ENCODE measurements around the gene KLHDC8A.

The KLHDC8A gene

DNA sequence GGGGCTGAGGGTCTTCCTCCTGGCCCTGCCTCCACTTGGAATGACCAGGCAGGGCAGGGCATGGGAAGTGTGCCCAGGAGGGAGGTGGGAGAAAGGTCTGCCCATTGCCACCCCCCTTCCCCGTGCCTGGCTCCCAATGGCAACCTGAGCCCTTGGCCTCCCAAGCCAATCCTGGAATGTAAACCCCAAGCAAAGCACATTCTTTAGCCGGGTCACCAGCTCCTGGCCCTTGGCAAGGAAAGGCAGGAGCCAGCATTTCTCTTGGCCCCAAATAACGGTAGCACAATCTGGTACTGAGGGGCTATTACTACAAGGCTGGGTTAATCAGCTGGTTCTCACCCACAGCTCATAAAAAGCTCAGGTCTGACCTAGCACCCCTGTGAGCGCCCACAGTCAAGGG, 28.2 kb downstream of the KLHDC8A start:
- H3K9me3 Mint-ChIP-seq: no peaks in the 10 kb centered on the region
- CTCF ChIA-PET: interaction anchor here (5.9 to 29.1 kb wide), 2 partner anchors 8 to 51 kb away, joined by 40 to 1108 read pairs; no protein-coding TSS in a partner anchor
- no peak overlapping the region for H3K4me3 Mint-ChIP-seq
- peaks cover 89% of the 10 kb centered on the region for H3K27me3 Mint-ChIP-seq
- peaks cover 18% of the 10 kb centered on the region for H3K4me1 Mint-ChIP-seq
- DNase-seq: no peak
- H3K27ac Mint-ChIP-seq: no peak overlapping the region
- no peaks in the 10 kb centered on the region for H3K36me3 Mint-ChIP-seq

DNA sequence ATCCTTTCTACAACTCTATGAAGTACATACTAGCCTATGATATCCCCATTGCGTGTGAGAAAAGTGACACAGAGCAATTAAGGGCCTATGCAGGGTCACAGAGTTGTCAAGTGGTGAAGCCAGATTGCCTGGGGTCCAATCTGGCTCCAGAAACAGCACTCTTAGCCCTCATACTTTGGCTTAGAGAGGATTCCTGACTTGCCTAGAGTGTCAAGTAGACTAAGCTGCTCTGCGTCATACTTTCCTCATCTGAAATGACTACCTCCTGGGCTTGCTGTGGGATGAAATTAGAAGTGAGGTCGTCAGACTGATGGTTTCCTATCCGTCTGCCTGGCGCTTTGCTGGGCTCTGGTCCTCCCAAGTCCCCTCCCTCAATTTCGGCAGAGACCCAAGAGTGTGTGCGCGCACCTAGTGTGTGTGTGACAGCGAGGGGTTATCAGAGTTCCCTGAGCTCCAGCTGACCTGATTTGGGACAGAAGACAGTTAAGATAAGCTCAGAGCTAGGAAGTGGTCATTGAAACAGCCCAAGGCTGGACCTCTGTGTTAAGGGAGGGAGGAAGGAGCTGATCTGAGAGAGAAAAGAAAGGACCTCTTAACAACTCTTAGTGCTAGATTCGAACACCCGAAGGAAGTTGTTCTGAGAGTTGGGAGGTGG, 29.8 kb downstream of the KLHDC8A start:
- Mint-ChIP-seq H3K27me3 (peaks cover 76% of the 10 kb centered on the region), H3K4me3 (no peak overlapping the region), H3K36me3 (no peaks in the 10 kb centered on the region), H3K27ac (no peak overlapping the region), H3K9me3 (no peaks in the 10 kb centered on the region), H3K4me1 (peaks cover 23% of the 10 kb centered on the region)
- CTCF ChIA-PET: interaction anchor here (0.7 to 29.1 kb wide), 6 partner anchors 9 to 158 kb away, joined by 3 to 1108 read pairs (median 18); no protein-coding TSS in a partner anchor
- DNase-seq: no peak

DNA sequence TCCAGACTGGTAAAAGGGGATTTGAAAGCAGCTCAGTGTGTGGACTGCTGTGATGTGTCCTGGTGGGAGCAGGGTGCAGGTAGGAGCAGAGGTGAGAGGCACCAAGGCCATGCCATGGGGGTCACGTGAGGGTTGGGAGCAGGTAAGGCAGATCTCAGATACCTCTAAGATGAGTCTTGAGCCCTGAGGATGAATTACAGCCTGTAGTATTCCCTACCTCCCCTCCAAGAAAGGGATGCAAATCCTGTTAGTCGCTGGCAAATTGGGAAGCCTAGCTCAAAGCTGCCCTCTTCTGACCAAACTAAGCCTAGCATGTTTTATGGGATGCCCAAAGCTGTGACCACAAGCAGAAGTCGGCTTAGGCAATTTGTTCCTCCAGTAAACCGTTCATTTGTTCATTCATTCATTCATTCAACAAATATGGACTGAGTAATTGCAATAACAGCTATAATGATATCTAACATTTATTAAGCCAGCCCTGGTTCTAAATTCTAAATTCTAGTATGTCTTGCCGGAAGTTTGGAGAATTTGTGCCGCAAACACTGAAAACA, 31.3 kb downstream of the KLHDC8A start:
- CTCF ChIA-PET: interaction anchor here (0.7 to 29.1 kb wide), 22 partner anchors 8 to 334 kb away, joined by 3 to 1108 read pairs (median 5); partner anchors contain the start of gene TMCC2

DNA sequence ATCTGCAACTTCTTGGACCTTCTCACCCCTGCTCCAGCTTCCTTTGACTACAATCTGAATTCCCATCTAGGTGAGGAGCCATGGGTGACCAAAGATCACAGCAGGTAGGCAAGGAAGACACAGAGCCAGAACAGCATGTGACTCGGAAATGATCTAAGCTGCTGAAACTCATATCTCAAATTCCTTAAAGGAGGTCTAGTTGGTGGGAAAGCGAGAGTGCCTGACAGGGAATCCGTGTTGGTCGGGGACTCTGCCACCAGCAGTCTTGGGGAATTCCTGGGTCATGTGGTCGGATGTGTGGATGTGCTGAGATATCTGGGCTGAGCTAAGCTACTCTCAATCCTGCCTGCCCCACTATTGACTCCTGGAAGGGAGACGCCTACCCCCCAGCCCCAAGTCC, 31.9 kb downstream of the KLHDC8A start:
- H3K27me3 Mint-ChIP-seq: peaks cover 56% of the 10 kb centered on the region
- H3K36me3 Mint-ChIP-seq: peaks cover 12% of the 10 kb centered on the region
- H3K4me1 Mint-ChIP-seq: peaks cover 31% of the 10 kb centered on the region
- no peak overlapping the region for H3K27ac Mint-ChIP-seq
- DNase-seq: no peak
- H3K4me3 Mint-ChIP-seq: no peak overlapping the region
- no peaks in the 10 kb centered on the region for H3K9me3 Mint-ChIP-seq
- CTCF ChIA-PET: interaction anchor here (0.7 to 29.1 kb wide), 16 partner anchors 10 to 333 kb away, joined by 3 to 1108 read pairs (median 6); partner anchors contain the start of gene TMCC2

More for the DNA sequence above, 31.3 kb downstream of the KLHDC8A start:
- Mint-ChIP-seq H3K4me3 (no peak overlapping the region), H3K27ac (no peak overlapping the region), H3K36me3 (peaks cover 9% of the 10 kb centered on the region), H3K27me3 (peaks cover 63% of the 10 kb centered on the region), H3K4me1 (peaks cover 27% of the 10 kb centered on the region), H3K9me3 (no peaks in the 10 kb centered on the region)
- peak; percentile 68 for DNase-seq

DNA sequence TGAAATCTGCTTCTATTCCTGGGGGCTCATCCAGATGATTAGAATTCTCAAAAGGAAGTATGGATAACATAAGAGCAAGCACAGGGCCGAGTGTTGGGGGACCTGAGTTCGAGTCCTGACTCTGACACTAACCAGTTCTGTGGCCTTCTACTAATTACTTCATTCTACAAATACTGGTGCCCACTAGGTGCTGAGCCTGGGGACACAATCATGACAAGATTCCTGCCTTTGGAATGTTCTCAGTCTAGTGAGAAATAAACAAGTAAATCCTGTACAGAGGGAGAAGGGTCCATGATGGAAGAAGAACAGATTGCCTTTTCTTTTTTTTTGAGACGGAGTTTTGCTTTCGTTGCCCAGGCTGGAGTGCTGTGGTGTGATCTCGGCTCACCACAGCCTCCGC, 32.9 kb downstream of the KLHDC8A start:
- Mint-ChIP-seq H3K36me3 (peaks cover 18% of the 10 kb centered on the region), H3K4me3 (no peak overlapping the region), H3K27ac (no peak overlapping the region), H3K27me3 (peaks cover 47% of the 10 kb centered on the region), H3K4me1 (peaks cover 40% of the 10 kb centered on the region), H3K9me3 (no peaks in the 10 kb centered on the region)
- DNase-seq: no peak
- CTCF ChIA-PET: interaction anchor here (1.0 to 29.1 kb wide), 10 partner anchors 9 to 161 kb away, joined by 3 to 1108 read pairs (median 13); partner anchors contain the start of gene TMCC2

DNA sequence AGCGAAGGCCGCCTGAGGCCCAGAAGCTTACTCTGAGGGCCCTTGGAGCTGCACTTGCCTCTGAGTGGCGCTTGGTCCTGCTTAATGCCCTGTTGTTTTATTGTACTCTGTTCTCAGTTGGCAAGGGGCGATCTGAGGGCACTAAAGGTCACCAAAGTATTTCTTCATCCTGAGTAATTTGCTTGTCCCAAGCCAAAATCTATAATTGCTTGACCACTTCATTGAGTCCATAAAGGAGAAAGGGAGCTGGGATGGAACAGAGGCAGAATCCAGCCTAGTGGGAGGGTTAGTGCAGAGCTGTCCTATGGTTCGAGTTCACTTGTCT, 34.8 kb downstream of the KLHDC8A start:
- peaks cover 27% of the 10 kb centered on the region for H3K36me3 Mint-ChIP-seq
- peaks cover 59% of the 10 kb centered on the region for H3K4me1 Mint-ChIP-seq
- peak overlapping the region; percentile 90 for H3K4me3 Mint-ChIP-seq
- H3K27me3 Mint-ChIP-seq: peaks cover 32% of the 10 kb centered on the region
- H3K27ac Mint-ChIP-seq: no peak overlapping the region
- H3K9me3 Mint-ChIP-seq: no peaks in the 10 kb centered on the region
- no peak for DNase-seq
- CTCF ChIA-PET: interaction anchor here (0.8 to 29.1 kb wide), 7 partner anchors 8 to 44 kb away, joined by 3 to 1108 read pairs (median 5); no protein-coding TSS in a partner anchor

DNA sequence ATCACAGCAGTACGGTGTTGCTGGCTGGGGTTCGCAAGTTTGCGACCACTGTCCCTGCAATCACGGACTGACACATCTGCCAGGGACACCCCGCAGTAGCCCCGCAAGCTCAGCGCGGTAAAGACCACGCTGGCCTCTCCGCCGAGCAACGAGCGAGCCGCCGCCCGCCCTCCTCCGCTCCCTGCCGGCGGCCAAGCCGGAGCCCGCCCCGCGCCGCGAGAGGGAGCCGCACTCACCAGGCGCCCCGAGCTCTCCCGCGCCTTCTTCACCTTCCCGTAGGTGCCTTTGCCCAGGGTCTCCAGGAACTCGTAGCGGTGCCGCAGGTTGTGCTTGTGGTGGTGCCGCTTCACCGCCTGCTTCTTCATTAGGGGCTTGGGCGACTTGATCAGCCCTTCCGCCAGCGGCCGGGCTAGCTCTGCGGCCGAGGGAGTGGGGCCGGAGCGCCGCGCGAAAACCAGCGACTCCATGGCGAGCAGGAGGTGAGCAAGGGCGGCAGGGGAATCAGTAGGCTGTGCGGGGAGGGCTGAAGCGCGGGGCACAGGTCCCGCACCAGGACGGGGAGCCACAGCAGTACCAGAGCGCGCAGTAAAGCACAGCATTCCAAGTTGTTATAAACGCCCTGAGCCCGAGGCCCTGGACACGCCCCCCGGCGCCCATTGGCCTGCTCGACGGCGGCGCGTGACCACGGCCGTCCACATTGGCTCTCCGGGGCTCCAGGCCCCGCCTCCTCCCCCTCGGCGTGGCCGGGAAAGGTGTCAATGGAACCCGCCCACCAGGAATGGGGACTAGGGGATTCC, 35.4 kb downstream of the KLHDC8A start, which contains the start of gene NUAK2:
Gene NUAK2 (minus strand): TSS at position 584 of the 797 bp plus-strand sequence. CDS start 117 bp downstream, at position 467.
- Mint-ChIP-seq H3K4me1 (peaks cover 65% of the 10 kb centered on the region), H3K27ac (peak within 1 kb of the TSS; percentile 87), H3K36me3 (peaks cover 31% of the 10 kb centered on the region), H3K27me3 (peaks cover 27% of the 10 kb centered on the region), H3K4me3 (peak within 1 kb of the TSS; percentile 90), H3K9me3 (no peaks in the 10 kb centered on the region)
- CTCF ChIA-PET: interaction anchor here (0.8 to 29.1 kb wide), 6 partner anchors 10 to 44 kb away, joined by 3 to 1108 read pairs (median 4); no protein-coding TSS in a partner anchor
- peak; percentile 88 for DNase-seq

DNA sequence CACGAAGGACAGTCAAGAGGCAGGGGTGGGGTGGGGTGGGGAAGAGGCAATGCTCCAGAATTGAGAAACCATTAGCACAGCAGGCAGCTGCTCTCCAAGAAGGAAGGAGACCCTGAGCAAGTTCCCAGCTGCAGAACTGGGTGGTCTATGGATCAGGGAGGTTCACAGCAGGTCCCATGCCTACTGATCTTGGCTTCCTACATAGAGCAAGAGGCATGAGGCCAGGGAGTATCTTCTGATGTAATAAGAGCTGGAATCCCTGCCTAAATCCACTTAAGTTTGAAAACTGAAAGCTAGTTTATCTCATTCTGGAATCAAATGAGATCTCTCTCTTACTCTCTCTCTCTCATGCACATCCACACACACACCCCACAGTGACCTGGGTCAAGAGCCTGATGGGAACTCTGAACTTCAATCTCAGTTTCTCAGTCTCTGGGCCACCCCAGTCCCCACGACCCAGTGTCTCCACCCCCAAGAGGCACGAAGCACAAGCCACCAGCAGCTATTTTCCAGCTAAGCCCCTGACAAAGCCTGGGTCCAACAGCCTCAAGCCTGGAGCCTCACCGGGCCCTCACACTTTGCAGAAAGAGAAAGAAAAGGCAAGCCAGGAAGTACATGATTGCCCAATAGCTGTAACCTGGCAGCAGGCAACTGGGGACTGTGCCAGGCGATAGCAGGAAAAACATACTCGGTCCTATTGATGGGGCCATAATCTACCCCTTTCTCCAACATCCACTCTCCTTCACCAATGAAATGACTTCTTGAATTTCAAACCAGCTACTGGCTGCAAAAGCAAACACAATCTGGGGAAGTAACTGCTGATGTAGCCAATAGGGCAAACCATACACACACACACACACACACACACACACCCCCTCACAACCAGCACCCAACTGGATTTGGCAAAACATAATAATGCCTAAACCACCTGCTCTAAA, 37.4 kb downstream of the KLHDC8A start:
- peak; percentile 55 for DNase-seq
- CTCF ChIA-PET: interaction anchor here (1.0 to 29.1 kb wide), 7 partner anchors 10 to 216 kb away, joined by 3 to 1108 read pairs (median 3); no protein-coding TSS in a partner anchor
- Mint-ChIP-seq H3K36me3 (peaks cover 38% of the 10 kb centered on the region), H3K27me3 (peaks cover 9% of the 10 kb centered on the region), H3K4me1 (peaks cover 71% of the 10 kb centered on the region), H3K27ac (peak overlapping the region; percentile 79), H3K9me3 (no peaks in the 10 kb centered on the region), H3K4me3 (peak overlapping the region; percentile 90)

DNA sequence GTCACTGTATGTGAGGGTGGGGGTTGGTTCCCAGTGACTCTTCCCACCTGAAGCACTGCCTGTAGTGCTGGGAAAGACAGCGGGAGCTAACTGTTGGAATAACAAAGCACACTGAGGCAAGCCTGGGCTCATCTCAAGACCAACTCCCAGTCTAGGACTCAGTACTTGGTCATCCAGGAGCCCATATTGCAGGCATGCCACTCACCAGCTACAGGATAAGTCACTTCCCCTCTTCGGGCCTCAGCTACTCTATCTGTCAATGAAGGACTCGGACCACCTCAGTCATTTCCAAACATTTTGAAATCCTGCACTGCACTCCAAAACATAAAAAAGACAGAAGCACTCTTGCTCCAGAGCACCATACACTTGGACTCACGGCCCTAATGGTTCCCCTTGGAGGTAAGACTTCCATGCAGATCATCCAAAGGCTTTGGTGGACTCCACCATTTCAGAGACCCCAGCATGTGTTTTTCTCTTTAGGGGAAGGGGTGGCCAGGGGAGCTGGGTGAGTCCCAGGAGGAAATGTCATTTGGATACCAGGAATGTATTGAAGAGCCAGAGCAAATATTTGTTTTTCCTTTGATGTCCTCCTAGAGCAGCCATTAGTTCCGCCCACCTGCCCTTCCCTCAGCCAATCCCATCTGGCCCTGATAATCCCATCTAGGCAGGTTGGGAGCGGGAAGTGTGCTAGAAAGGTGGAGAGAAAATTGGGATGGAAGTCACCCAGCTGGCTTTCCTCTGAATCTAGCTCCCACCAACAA, 38.3 kb downstream of the KLHDC8A start:
- no peak for DNase-seq
- H3K27ac Mint-ChIP-seq: peak overlapping the region; percentile 61
- peak overlapping the region; percentile 90 for H3K4me3 Mint-ChIP-seq
- CTCF ChIA-PET: interaction anchor here (1.0 to 29.1 kb wide), 8 partner anchors 8 to 123 kb away, joined by 3 to 1108 read pairs (median 4); no protein-coding TSS in a partner anchor
- H3K4me1 Mint-ChIP-seq: peaks cover 74% of the 10 kb centered on the region
- no peaks in the 10 kb centered on the region for H3K9me3 Mint-ChIP-seq
- H3K36me3 Mint-ChIP-seq: peaks cover 38% of the 10 kb centered on the region
- H3K27me3 Mint-ChIP-seq: peaks cover 1% of the 10 kb centered on the region

DNA sequence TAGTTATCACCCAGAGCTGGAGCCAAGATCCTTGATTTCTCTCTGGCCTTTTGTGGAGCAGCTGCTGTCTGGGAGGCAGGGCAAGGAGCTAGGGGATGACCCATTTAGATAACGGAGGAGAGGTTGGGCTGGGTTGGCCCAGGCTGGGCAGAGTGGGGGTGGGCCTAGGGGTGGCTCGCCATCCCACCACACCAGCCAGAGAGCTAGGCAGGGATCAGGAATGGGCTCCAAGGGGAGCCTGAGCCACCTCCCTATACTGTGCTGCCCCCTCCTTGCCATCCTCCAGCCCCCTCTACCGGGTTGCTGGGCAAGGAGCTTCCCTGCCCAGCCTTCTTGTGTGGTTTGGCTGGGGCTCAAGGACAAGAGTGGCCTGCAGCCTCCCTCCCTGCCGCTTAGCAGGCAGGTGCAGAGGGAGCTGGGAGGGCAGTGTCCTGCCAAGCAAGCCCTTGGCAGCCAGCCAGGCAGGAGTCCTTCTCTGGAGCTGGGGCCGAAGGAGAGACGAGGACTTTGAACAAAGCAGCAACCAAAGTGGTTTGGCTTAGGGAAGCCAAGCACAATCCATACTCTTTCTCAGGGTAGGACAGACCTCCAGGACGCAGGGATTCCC, 39.3 kb downstream of the KLHDC8A start:
- Mint-ChIP-seq H3K4me1 (peaks cover 83% of the 10 kb centered on the region), H3K27ac (no peak overlapping the region), H3K4me3 (no peak overlapping the region), H3K9me3 (no peaks in the 10 kb centered on the region), H3K36me3 (peaks cover 43% of the 10 kb centered on the region), H3K27me3 (no peaks in the 10 kb centered on the region)
- no peak for DNase-seq
- CTCF ChIA-PET: interaction anchor here (0.9 to 29.1 kb wide), 6 partner anchors 9 to 114 kb away, joined by 3 to 1108 read pairs (median 5); no protein-coding TSS in a partner anchor

DNA sequence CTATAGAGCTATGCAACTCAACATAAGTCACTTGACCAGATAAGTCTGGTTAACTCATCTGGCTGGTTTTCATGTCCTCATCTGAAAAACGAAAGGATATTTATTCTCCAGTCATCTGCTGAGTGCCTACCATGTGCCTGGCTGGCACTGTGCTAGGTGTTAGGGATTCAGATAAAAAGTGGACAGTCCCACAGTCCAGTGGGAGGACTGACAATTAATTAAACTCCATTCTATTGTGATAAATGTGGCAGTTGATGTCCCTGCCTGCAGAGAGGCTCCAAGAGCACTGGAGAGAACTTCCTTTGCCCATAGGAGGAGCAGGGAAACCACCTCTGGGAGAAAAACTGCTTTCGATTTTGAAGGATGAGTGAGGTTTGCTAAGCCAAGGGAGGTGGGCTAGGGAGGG, 40.6 kb downstream of the KLHDC8A start:
- DNase-seq: peak; percentile 34
- CTCF ChIA-PET: interaction anchor here (3.2 to 29.1 kb wide), 2 partner anchors 9 to 38 kb away, joined by 14 to 1108 read pairs; no protein-coding TSS in a partner anchor
- peak overlapping the region; percentile 29 for H3K4me3 Mint-ChIP-seq
- H3K27me3 Mint-ChIP-seq: no peaks in the 10 kb centered on the region
- H3K36me3 Mint-ChIP-seq: peaks cover 52% of the 10 kb centered on the region
- no peaks in the 10 kb centered on the region for H3K9me3 Mint-ChIP-seq
- H3K4me1 Mint-ChIP-seq: peaks cover 88% of the 10 kb centered on the region
- peak overlapping the region; percentile 47 for H3K27ac Mint-ChIP-seq

DNA sequence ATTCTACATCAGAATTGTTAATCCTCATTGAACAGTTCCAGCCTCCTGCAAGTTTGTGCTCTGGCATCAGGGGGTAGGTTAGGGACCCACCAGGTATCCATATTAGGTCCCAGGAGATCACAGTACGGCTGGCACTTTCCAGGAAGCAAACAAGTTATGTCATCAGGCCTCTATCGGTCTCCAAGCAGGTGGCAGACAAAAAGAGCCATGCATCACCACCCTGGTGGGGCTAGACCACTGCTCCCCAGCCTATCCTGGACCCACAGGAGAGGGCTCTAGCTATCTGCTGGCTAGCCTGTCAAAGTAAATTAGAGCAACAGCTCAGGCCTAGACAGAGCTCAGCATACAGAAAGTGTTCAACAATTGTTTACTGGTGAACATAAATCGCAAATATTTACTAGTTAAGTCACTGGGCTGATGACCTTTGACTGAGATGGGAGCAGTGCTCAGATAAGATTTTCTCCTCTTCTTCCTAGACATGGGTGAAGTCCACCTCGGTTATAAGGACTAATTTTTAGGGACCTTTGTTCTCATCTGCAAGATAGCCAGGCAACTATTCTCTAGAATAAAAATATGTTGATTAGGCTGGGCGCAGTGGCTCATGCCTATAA, 41.6 kb downstream of the KLHDC8A start:
- Mint-ChIP-seq H3K4me1 (peaks cover 94% of the 10 kb centered on the region), H3K9me3 (no peaks in the 10 kb centered on the region), H3K36me3 (peaks cover 55% of the 10 kb centered on the region), H3K4me3 (peak overlapping the region; percentile 68), H3K27ac (peak overlapping the region; percentile 92), H3K27me3 (peaks cover 4% of the 10 kb centered on the region)
- CTCF ChIA-PET: interaction anchor here (1.7 to 29.1 kb wide), 4 partner anchors 8 to 37 kb away, joined by 9 to 1108 read pairs (median 12); no protein-coding TSS in a partner anchor
- DNase-seq: no peak

Data from activated naive CD4-positive, alpha-beta T cell treated with anti-CD3 and anti-CD28 coated beads, Interleukin-2, amount 10 ng/mL, durations not matched to agents 7 days and 5 days (primary cell).